ENCODE measurements around the gene BABAM2. TPM values are rescaled to one million over a fixed set of nuclear protein-coding genes. Genes with fewer than 3 reads are reported as not detected.

The BABAM2 gene
- total RNA-seq, 1 donor from 2014 or later: 28.5 TPM

- Mint-ChIP-seq H3K27ac (ENCODE audit: unreplicated experiment) (no peak overlapping the region), H3K9me3 (ENCODE audit: unreplicated experiment) (no peaks in the 10 kb centered on the region), H3K27me3 (ENCODE audit: low read depth, unreplicated experiment) (no peaks in the 10 kb centered on the region), H3K36me3 (ENCODE audit: low read depth, unreplicated experiment) (peaks cover 2% of the 10 kb centered on the region), H3K4me3 (ENCODE audit: unreplicated experiment) (no peak overlapping the region), H3K4me1 (ENCODE audit: low read depth, unreplicated experiment) (peaks cover 9% of the 10 kb centered on the region)
- no peak overlapping the region for H3K9ac ChIP-seq (ENCODE audit: low read length)
- H3K4me2 ChIP-seq (ENCODE audit: low read length): no peak overlapping the region
- no peaks in the 10 kb centered on the region for H3K27me3 ChIP-seq (ENCODE audit: insufficient read depth, low read length)
- TF ChIP-seq CTCF (IDR thresholded peaks at IDR 0.05; ENCODE audit: insufficient read depth, low read depth, low read length) (no peak), EZH2 (IDR thresholded peaks at IDR 0.05; ENCODE audit: insufficient read depth, low read length) (no peak)
- no peaks in the 10 kb centered on the region for H3K36me3 ChIP-seq (ENCODE audit: insufficient read depth, low read length)
- no peak overlapping the region for H3K4me3 ChIP-seq (ENCODE audit: insufficient read depth, low read depth, low read length)
- H2AFZ ChIP-seq (ENCODE audit: low read depth, low read length): peak overlapping the region; percentile 4
- DNase-seq (ENCODE audit: low read depth) (no peak), FAIRE-seq (peak; percentile 17)
- peaks cover 2% of the 10 kb centered on the region for H3K4me1 ChIP-seq (ENCODE audit: insufficient read depth, low read length)
- H3K9me3 ChIP-seq (ENCODE audit: insufficient read depth, low read depth, low read length): no peaks in the 10 kb centered on the region
- H3K79me2 ChIP-seq (ENCODE audit: insufficient read depth, low read length): no peaks in the 10 kb centered on the region
- H3K27ac ChIP-seq (ENCODE audit: low read depth, low read length): no peak overlapping the region
- H4K20me1 ChIP-seq (ENCODE audit: insufficient read depth, low read length): no peaks in the 10 kb centered on the region
Observed at GRCh38 chr2:28053597-28053996, 163.1 kb downstream of the BABAM2 start.

- H3K27ac ChIP-seq (ENCODE audit: low read depth, low read length): no peak overlapping the region
- H3K4me3 Mint-ChIP-seq (ENCODE audit: unreplicated experiment): no peak overlapping the region
- no peaks in the 10 kb centered on the region for H3K36me3 ChIP-seq (ENCODE audit: insufficient read depth, low read length)
- no peak overlapping the region for H3K9ac ChIP-seq (ENCODE audit: low read length)
- H3K4me1 ChIP-seq (ENCODE audit: insufficient read depth, low read length): no peaks in the 10 kb centered on the region
- FAIRE-seq (no peak), DNase-seq (ENCODE audit: low read depth) (no peak)
- H3K9me3 ChIP-seq (ENCODE audit: insufficient read depth, low read depth, low read length): no peaks in the 10 kb centered on the region
- no peak overlapping the region for H3K27ac Mint-ChIP-seq (ENCODE audit: unreplicated experiment)
- peaks cover 2% of the 10 kb centered on the region for H3K36me3 Mint-ChIP-seq (ENCODE audit: low read depth, unreplicated experiment)
- H2AFZ ChIP-seq (ENCODE audit: low read depth, low read length): no peak overlapping the region
- no peak overlapping the region for H3K4me3 ChIP-seq (ENCODE audit: insufficient read depth, low read depth, low read length)
- no peaks in the 10 kb centered on the region for H3K79me2 ChIP-seq (ENCODE audit: insufficient read depth, low read length)
- no peaks in the 10 kb centered on the region for H3K27me3 ChIP-seq (ENCODE audit: insufficient read depth, low read length)
- peaks cover 5% of the 10 kb centered on the region for H3K4me1 Mint-ChIP-seq (ENCODE audit: low read depth, unreplicated experiment)
- no peaks in the 10 kb centered on the region for H3K9me3 Mint-ChIP-seq (ENCODE audit: unreplicated experiment)
- H3K4me2 ChIP-seq (ENCODE audit: low read length): no peak overlapping the region
- no peak for TF ChIP-seq CTCF (IDR thresholded peaks at IDR 0.05; ENCODE audit: insufficient read depth, low read depth, low read length)
- TF ChIP-seq EZH2 (IDR thresholded peaks at IDR 0.05; ENCODE audit: insufficient read depth, low read length): no peak
- no peaks in the 10 kb centered on the region for H4K20me1 ChIP-seq (ENCODE audit: insufficient read depth, low read length)
- no peaks in the 10 kb centered on the region for H3K27me3 Mint-ChIP-seq (ENCODE audit: low read depth, unreplicated experiment)
Observed at GRCh38 chr2:28054916-28055315, 164.4 kb downstream of the BABAM2 start.

- Mint-ChIP-seq H3K9me3 (ENCODE audit: unreplicated experiment) (no peaks in the 10 kb centered on the region), H3K27me3 (ENCODE audit: low read depth, unreplicated experiment) (no peaks in the 10 kb centered on the region), H3K36me3 (ENCODE audit: low read depth, unreplicated experiment) (peaks cover 2% of the 10 kb centered on the region), H3K4me1 (ENCODE audit: low read depth, unreplicated experiment) (peaks cover 5% of the 10 kb centered on the region), H3K27ac (ENCODE audit: unreplicated experiment) (no peak overlapping the region), H3K4me3 (ENCODE audit: unreplicated experiment) (no peak overlapping the region)
- TF ChIP-seq CTCF (IDR thresholded peaks at IDR 0.05; ENCODE audit: insufficient read depth, low read depth, low read length): no peak
- TF ChIP-seq EZH2 (IDR thresholded peaks at IDR 0.05; ENCODE audit: insufficient read depth, low read length): no peak
- no peaks in the 10 kb centered on the region for H3K79me2 ChIP-seq (ENCODE audit: insufficient read depth, low read length)
- H3K36me3 ChIP-seq (ENCODE audit: insufficient read depth, low read length): no peaks in the 10 kb centered on the region
- H3K9ac ChIP-seq (ENCODE audit: low read length): no peak overlapping the region
- no peak overlapping the region for H2AFZ ChIP-seq (ENCODE audit: low read depth, low read length)
- H3K9me3 ChIP-seq (ENCODE audit: insufficient read depth, low read depth, low read length): no peaks in the 10 kb centered on the region
- no peak for FAIRE-seq
- no peaks in the 10 kb centered on the region for H4K20me1 ChIP-seq (ENCODE audit: insufficient read depth, low read length)
- H3K4me3 ChIP-seq (ENCODE audit: insufficient read depth, low read depth, low read length): no peak overlapping the region
- no peaks in the 10 kb centered on the region for H3K27me3 ChIP-seq (ENCODE audit: insufficient read depth, low read length)
- DNase-seq (ENCODE audit: low read depth): peak; percentile 13
- no peak overlapping the region for H3K4me2 ChIP-seq (ENCODE audit: low read length)
- H3K4me1 ChIP-seq (ENCODE audit: insufficient read depth, low read length): no peaks in the 10 kb centered on the region
- H3K27ac ChIP-seq (ENCODE audit: low read depth, low read length): no peak overlapping the region
Observed at GRCh38 chr2:28055325-28055970, 164.9 kb downstream of the BABAM2 start.
